Fibroblast of mammary gland (primary cell): ENCODE results near the gene TRAIP.
"Not testable (repeated sequence)": the region's sequence is repeated elsewhere in the genome, so short reads cannot be mapped to it uniquely, and the experiment has no call there.

Experiments used
- DNase-seq: peaks from one replicate; pipeline ENCODE4 v3.0.0-alpha.2; 2010; ENCODE audit warnings: low read depth
- H3K4me3 ChIP-seq: 2 replicates; pipeline ENCODE4 v1.5.1; 2011; ENCODE audit warnings: low read depth, mild to moderate bottlenecking, low read length, moderate library complexity; ENCODE audit not compliant: control insufficient read depth
- CTCF ChIP-seq: conservative IDR thresholded peaks from 2 replicates; pipeline ENCODE4 v1.5.1; 2011; ENCODE audit warnings: low read depth, low read length, inconsistent platforms; ENCODE audit not compliant: control insufficient read depth, insufficient read depth

The TRAIP gene

DNA sequence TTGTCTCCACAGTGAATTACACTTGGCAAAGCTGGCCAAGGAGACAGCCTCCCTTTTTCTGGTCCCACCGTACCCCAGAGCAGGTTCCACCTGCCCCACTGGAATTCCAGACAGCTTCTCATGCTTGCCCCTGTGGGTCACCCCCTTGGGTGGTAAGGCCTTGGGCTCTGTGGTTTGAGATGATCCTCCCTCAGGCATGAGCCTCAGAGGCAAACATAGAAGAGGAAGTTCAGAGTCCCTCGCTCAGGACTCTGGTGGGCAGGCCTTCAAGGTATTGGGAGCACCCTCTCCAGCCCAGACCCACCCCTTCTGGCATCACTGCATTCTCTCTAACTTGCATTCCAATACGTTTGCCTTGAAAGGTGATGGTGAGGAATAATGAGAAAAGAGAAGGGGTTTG is 25.0 kb downstream of the TRAIP start:
- no peak overlapping the region for H3K4me3 ChIP-seq
- TF ChIP-seq CTCF: no peak
- DNase-seq: no peak

GRCh38 chr3:49826016-49826415 is 30.3 kb downstream of the TRAIP start:
- TF ChIP-seq CTCF: no peak
- no peak for DNase-seq
- H3K4me3 ChIP-seq: no peak overlapping the region

DNA sequence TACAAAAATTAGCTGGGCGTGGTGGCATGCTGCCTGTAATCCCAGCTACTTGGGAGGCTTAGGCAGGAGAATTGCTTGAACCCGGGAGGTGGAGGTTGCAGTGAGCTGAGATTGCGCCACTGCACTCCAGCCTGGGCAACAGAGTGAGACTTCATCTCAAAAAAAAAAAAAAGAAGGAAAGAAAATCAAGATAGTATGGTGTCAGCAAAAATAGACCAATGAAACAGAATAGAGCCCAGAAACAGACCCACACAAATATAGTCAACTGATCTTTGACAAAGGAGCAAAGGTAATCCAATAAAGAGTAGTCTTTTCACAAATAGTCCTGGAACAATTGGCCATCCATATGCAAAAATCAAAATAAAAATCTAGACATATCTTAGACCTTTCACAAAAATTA is 33.2 kb downstream of the TRAIP start:
- H3K4me3 ChIP-seq, DNase-seq: not testable (repeated sequence)

DNA sequence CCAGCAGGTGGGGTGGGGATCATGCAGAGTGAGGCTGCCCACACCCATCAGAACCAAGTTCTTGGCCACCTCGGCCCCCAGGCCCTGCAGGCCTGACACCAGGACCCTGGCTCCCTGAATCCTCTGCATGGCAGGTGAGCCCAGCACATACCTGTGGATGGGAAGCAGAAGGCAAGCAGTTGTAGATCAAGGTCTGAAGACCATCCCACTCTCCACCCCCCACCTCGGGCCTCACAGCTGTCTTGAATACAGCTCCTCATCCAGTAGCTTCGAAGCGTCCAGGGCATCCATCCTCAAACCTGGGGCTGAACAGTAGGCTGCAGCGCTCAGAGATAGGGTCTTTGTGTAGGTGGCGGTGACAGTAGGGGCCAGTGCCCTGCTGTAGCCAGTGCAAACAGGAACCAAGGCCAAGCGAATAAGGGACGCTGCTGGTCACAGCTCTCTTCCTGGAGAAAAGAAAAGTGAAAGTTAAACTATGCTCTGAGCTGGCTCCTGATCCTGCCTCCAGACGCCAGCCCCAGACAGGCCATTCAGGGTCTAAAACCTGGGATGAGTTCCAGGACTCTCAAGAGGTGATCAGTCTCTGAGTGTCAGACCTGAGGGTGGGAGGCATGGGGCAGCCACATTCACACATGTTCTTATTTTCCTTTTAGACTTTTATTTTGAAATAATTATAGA is 42.7 kb downstream of the TRAIP start, which contains the start of gene UBA7:
Gene UBA7 (minus strand): TSS at position 457 of the 678 bp plus-strand sequence. CDS start 166 bp downstream, at position 291.
- peak within 1 kb of the TSS; percentile 61 for H3K4me3 ChIP-seq
- no peak for TF ChIP-seq CTCF
- DNase-seq: peak; percentile 90

GRCh38 chr3:49812916-49813496 is 43.4 kb downstream of the TRAIP start:
- TF ChIP-seq CTCF: no peak
- peak; percentile 6 for DNase-seq
- H3K4me3 ChIP-seq: peak overlapping the region; percentile 61

DNA sequence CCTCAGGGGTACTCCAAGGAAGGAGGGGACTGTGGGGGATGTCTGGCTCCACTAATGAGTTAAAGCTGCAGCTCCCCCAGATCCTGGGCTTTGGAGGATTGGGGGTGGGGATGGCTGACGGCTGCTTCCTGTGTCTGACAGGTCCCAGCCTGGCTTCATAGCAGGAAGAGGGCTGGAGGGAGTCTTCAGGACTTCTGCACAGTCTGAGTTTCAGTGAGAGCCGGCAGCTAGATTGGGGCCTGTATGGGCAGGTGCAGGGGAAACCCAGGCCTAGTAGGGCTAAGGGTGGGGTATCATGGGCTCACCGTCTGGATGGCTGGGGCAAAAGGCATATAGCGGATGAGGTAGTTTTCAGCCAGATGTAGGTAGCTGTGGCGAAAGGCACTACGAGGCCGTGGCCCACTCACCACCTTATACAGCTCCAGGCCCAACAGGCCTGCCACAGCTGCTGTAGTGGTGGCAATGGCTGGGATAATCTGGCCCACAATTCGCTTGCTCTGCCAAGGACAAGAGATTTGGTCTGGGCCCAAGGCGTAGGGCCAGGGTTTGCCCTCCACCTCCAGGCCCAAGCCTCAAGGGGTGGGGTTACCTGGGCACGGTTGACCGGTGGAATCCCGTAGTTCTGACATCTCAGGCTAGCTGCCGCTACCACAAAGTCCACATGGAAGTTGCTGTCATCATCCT is 48.8 kb downstream of the TRAIP start:
- no peak for DNase-seq
- H3K4me3 ChIP-seq: no peak overlapping the region
- no peak for TF ChIP-seq CTCF

DNA sequence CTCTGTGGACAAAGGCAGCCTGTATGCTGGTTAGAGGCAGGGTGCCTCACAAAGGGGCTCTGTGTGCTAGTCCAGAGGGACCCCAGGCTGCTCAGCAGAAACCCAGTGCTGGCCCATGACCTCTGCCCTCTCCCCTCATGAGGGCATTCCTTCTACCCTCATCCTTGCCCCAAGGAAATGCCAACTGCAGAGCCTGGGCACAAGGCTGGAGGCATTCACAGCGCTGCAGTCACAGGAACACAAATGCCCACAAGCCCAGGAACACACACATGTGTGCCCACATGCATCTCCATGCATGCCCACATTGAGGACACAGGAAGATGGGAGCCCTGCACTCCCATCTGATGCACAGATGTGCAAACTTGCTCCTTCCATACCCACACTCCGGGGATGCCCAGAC is 49.5 kb downstream of the TRAIP start:
- DNase-seq: no peak

More for the DNA sequence above, 49.5 kb downstream of the TRAIP start:
- no peak overlapping the region for H3K4me3 ChIP-seq
- no peak for TF ChIP-seq CTCF
